ENCODE results near the gene TMEM184A. TPM values are rescaled to one million over a fixed set of nuclear protein-coding genes. Genes with fewer than 3 reads are reported as not detected.

Gene TMEM184A
- total and polyA plus RNA-seq, 2 donors (not counting 3 experiments of a cell fraction or from before 2014, with no cell fraction given): 0.48 TPM; not detected in 1

DNA sequence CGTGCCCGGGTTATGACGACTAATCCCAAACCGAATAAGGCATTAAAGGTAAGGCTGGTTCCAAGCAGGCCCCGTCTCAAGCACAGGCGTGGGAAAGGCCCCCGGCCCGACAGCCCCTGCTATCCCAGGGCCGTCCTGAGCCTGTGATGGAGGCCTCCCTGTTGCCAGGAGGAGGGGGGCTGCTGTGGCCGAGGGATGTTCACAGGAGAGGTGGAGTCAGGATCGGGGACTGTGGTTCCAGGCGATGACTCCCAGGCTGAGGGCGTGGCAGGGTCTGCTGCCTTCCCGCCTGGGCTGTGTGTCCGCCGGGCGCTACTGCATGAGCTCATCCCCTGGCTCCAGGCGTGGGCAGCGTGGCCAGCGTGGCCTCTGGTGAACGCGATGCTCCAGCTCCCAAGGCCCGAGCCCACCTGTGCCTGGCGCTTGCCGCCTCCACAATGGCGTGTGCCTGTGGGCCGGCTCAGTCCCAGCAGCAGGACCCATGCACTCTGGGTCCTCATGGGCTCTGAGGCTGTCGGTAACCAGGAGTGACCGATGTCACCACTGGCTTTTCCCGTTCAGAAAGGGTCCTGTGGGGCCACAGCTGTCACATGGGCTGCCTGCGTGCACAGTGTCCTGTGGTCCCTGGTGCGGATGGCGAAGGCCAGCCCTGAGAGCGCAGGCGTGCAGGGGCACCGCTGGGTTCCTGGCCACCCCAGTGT is 16.7 kb downstream of the TMEM184A start:
- Histone ChIP-seq H3K4me3 (replicated peaks in 1 of 3; ENCODE audit: insufficient read depth in 1 of 3, low read depth in 1 of 3, low read length in 3 of 3) (no peak overlapping the region), H3K36me3 (ENCODE audit: control insufficient read depth in 2 of 2, extremely low read depth in 1 of 2, insufficient read depth in 2 of 2, low read length in 2 of 2) (peaks cover 8 to 27% of the 10 kb centered on the region in 2 experiments), H3K4me1 (ENCODE audit: control insufficient read depth, extremely low read depth, insufficient read depth, low read length) (peaks cover 38% of the 10 kb centered on the region), H4K20me1 (replicated peaks; ENCODE audit: control insufficient read depth, extremely low read depth, insufficient read depth, low read length) (no peaks in the 10 kb centered on the region), H3K4me2 (ENCODE audit: insufficient read depth, low read length) (no peak overlapping the region), H3K9ac (replicated peaks; ENCODE audit: extremely low read depth, insufficient read depth, low read length) (peak overlapping the region; percentile 98), H3K79me2 (ENCODE audit: control insufficient read depth, insufficient read depth, low read length) (peaks cover 40% of the 10 kb centered on the region), H2AFZ (ENCODE audit: low read depth, low read length) (no peak overlapping the region), H3K27me3 (ENCODE audit: control insufficient read depth in 2 of 2, insufficient read depth in 2 of 2, low read length in 2 of 2) (no peaks in the 10 kb centered on the region), H3K9me3 (replicated peaks; ENCODE audit: control insufficient read depth, insufficient read depth, low read length) (no peaks in the 10 kb centered on the region), H3K27ac (ENCODE audit: insufficient read depth, low read depth, low read length) (peak overlapping the region; percentile 97), H3K9me1 (replicated peaks; ENCODE audit: control insufficient read depth, extremely low read depth, insufficient read depth, low read length) (no peaks in the 10 kb centered on the region)
- DNase-seq (ENCODE audit: low read depth, low spot score) (no peak), FAIRE-seq (no peak)
- no TSS peak for BruUV-seq (replicated peaks)
- intact Hi-C loops (cut with micrococcal nuclease) (no loop called here), dilution Hi-C loops (cut with MboI; ENCODE audit: extremely low pct_ligation_motif_present, low sequenced_read_pairs) (no loop called here)
- POLR2A ChIA-PET: no interaction called here
- CTCF ChIA-PET: interaction anchor here (1.5 kb wide), 1 partner anchor 9 kb away, joined by 3 read pairs; no protein-coding TSS in a partner anchor
- no peak for TF ChIP-seq GATA2 (IDR thresholded peaks at IDR 0.05; ENCODE audit: insufficient read depth, insufficient read length, low read depth, low read length)
- TF ChIP-seq EZH2 (IDR thresholded peaks at IDR 0.05; ENCODE audit: borderline replicate concordance, low read depth, low read length, severe bottlenecking): no peak
- TF ChIP-seq FOS (IDR thresholded peaks at IDR 0.05; ENCODE audit: borderline replicate concordance, insufficient read depth, low read length): no peak
- TF ChIP-seq, protein P1, sequence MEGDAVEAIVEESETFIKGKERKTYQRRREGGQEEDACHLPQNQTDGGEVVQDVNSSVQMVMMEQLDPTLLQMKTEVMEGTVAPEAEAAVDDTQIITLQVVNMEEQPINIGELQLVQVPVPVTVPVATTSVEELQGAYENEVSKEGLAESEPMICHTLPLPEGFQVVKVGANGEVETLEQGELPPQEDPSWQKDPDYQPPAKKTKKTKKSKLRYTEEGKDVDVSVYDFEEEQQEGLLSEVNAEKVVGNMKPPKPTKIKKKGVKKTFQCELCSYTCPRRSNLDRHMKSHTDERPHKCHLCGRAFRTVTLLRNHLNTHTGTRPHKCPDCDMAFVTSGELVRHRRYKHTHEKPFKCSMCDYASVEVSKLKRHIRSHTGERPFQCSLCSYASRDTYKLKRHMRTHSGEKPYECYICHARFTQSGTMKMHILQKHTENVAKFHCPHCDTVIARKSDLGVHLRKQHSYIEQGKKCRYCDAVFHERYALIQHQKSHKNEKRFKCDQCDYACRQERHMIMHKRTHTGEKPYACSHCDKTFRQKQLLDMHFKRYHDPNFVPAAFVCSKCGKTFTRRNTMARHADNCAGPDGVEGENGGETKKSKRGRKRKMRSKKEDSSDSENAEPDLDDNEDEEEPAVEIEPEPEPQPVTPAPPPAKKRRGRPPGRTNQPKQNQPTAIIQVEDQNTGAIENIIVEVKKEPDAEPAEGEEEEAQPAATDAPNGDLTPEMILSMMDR (IDR thresholded peaks at IDR 0.05; ENCODE audit: extremely low read depth in 1 of 2, insufficient read depth in 1 of 2, low read depth in 1 of 2, low read length in 2 of 2): no peak
- TF ChIP-seq JUN (IDR thresholded peaks at IDR 0.05; ENCODE audit: borderline replicate concordance, insufficient read depth, insufficient read length, low read depth): no peak
- no peak for TF ChIP-seq MYC (IDR thresholded peaks at IDR 0.05; ENCODE audit: low read depth, low read length)
- TF ChIP-seq POLR2AphosphoS5 (IDR thresholded peaks at IDR 0.05; ENCODE audit: insufficient read depth, low read depth, low read length): no peak
- TF ChIP-seq, protein P2, sequence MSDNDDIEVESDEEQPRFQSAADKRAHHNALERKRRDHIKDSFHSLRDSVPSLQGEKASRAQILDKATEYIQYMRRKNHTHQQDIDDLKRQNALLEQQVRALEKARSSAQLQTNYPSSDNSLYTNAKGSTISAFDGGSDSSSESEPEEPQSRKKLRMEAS (IDR thresholded peaks at IDR 0.05; ENCODE audit: insufficient read depth, insufficient read length): no peak
- TF ChIP-seq POLR2A (IDR thresholded peaks at IDR 0.05; ENCODE audit: low read depth, low read length): no peak

Measured in endothelial cell of umbilical vein (primary cell).